ENCODE data around the gene ERMP1. TPM values are rescaled to one million over a fixed set of nuclear protein-coding genes. Genes with fewer than 3 reads are reported as not detected.

Gene ERMP1
- total RNA-seq, 1 experiment from 2014 or later = 8.1 TPM

DNA sequence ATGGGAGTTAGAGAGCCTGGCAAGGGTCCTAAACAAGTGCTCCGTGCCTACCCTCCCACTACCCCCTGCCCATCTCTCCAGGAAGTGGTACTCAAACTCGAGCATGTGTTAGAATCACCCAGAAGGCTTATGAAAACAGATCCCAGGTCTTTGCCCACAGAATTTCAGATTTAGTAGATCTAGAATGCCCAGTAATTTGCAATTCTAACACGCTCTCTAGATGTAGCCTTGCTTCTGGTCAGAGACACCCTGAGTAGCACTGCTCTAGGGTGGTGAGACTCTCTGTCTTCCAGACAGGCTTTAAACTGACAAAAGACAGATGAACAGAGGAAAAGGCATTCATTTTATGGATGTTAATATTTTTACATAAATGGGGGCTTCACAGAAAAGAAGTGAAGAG, 20.7 kb upstream of the ERMP1 start:
- DNase-seq (ENCODE audit: low read depth) = no peak

DNA sequence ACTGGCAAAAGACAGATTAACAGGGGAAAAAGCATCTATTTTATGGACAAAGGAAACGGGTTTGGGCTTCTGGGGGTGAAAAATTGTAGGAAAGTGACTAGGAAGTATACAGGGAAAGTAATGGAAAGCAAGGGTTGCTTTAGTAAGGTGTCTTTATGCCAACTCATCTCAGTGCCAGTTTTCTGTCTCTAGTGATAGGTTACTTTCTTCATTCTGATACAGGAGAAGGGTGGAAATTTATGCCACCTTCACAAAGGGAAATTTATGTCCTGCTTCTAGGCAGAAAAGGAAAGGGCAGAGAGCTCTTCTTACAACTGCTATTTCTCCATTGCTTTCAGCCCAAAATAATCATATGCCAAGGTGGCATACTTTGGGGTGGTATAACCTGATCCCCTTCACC, 20.1 kb upstream of the ERMP1 start:
- DNase-seq (ENCODE audit: low read depth) = no peak

DNA sequence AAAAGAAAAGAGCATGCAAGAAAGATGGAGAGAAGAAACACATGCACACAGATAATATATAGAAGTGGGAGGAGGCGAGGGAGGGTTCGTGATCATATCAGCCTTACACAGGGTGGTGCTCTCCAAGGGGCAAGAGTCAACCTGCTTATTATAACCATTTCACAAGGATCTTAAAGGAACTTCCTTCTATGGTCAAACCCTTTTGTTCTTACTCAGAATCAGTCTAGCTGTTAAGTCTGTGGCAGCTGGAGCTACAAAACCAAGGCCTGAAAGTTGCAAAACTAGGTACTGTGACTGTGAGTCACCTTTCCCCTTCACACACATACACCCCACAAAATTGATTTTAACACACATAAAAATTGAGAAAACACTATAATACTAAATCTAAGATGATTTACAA, 18.5 kb upstream of the ERMP1 start:
- DNase-seq (ENCODE audit: low read depth) = peak; percentile 91

DNA sequence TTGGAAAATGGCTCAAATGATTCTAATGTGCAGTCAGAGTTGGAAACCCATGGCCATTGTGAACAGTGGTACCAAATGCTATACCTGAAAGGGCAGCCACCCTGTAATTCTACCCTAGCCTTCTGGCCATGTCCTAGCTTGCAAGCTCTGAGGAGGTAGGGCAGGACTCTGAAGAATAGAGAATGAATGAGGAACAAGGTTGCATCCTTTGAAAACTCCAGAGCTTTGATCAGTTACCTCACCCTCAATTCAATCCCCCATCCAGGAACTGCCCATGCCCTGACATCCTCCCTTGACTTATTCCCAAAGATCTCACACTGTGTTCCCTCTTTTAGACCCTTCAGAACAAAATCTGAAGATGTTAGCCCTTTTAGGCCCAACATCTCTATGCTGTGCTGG, 17.8 kb upstream of the ERMP1 start:
- no peak for DNase-seq (ENCODE audit: low read depth)

DNA sequence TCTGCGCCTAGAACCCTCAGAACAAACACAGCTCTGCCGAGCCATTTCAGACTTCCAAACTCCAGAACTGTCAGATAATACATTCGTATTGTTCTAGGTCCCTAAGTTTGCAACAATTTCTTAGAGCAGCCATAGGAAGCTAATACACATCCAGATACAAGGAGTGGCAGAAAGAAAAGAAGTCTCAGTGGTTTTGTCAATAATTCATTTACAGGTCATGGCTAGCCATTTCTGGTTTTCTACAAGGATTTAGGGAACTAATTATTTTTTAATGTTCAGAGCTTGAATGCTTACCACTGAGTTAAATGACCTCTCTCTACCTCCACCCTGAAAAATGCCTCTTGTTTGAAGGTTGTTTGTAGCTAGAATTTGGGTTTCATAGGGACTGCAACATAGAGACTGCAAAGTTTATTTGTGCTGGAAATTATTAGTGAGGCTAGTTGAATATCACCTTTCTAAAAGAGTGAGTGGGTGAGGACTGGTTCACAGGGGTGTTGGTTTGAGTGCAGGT, 15.5 kb upstream of the ERMP1 start:
- no peak for DNase-seq (ENCODE audit: low read depth)

DNA sequence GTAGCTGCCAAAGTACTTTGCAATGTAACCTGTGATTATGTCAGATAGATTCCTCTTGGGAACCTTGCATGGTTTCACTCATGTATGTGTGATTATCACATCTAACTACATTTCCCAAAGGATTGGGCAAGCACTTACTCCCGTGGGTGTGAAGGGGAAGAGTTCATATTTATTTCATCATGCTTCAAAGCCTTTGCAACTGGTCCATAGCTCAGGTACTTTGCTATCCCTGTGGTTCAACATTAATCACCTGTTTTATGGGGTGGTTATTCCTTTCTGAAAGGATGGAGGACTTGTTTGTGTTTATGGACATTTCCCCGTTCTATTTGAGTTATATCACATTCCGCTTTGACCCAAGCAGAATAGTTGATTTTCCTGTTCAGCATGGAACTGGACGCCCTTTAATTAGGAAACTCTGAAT, 13.6 kb upstream of the ERMP1 start:
- peak; percentile 26 for DNase-seq (ENCODE audit: low read depth)

DNA sequence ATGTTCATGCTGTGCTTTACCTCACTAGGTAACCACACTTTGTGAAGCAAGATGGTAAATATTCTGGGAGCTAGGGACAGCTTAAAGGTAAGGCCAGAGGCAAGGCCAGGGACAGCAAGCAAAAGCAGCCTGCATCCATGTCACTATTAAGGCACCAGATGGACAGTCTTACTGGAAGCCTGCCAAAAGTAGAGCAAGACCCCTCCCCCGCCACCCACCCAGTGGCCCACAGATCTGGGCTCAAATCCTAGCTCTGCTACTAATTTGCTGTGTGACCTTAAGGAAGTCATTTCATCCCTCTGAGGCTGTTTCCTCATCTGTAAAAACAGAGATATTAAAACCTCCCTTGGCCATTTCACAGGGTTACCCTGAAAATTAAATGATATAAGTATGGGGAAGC, 13.2 kb upstream of the ERMP1 start:
- no peak for DNase-seq (ENCODE audit: low read depth)

DNA sequence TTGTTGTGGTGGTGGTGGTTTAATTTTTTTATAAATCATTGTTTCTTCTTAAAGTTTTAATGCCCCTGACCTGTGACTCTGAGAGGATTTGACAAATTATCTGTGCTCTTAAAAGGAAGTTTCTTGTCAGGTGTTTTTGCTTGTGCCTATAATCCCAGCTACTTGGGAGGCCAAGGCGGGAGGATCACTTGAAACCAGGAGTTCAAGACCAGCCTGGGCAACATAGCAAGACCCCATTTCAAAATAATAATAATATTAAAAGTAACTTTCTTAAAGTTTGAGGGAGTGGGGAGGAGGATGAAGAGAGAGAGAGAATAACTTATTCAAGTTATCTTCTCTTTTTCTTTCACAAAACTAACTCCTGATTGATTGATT, 12.2 kb upstream of the ERMP1 start:
- no peak for DNase-seq (ENCODE audit: low read depth)

DNA sequence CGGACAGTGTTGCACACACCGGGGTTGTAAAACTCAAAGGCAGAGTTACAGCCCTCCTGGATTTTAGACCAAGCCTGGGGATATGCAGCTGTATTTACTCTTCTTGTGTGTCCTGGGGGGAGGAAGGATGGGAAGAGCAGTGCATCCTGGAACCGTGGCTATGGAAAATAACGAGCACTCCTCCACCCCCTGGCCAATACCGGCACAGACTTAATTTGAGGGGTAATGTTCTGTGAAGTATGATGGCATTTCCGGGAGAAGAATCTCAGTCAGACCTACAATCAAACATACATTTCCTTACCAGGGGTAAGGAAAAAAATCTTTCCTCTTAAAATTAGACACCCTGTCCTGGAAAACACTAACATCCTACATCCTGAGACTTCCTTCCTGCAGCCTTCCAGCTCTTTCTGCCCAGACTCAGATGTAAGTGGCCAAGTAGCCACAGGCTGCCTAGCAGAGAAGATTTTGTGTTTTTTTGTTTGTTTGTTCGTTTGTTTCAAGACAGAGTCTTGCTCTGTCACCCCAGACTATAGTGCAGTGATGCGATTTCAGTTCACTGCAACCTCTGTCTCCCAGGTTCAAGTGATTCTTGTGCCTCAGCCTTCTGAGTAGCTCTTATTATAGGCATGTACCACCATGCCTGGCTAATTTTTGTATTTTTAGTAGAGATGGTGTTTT, 11.0 kb upstream of the ERMP1 start:
- DNase-seq (ENCODE audit: low read depth) = no peak

DNA sequence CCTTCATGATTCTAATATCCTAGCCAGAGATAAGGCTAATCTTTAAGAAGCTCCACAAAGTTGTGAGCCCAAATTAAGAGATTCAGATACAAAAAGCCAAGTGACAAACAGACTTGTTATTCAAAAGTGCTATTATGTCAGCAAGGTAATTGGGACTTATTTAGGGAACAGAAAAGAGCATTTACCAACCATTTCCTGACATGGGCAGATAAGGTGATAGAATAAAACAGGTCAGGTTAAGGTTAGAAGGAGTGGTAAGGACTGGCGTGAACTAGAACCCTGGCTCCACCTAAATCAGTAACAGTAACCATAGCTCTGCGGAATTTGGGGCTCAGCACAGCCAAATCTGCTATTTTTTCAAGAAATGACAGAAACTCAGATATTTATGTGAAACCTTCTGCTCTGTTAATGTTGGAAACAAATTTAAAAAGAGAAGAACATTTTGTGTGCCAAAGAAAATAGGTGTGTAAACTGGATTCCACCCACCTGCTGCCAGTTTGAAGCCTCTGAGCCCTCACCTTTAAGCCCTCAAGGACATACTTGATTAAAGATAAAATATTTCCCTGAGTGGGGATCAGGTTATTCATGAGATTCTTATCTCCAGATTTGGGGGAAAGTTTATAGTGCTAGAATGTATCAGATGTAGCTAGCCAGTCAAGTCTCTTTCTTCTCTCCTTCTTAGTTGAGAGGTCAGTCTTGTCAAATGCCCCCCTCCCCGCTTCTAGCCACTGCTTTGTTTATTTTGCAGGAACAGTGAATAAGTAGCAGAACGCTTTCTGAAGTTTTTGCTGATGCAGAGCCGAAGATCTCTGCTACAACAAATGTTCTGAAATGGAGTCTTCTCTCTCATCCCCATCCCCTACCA, 10.2 kb upstream of the ERMP1 start:
- no peak for DNase-seq (ENCODE audit: low read depth)

DNA sequence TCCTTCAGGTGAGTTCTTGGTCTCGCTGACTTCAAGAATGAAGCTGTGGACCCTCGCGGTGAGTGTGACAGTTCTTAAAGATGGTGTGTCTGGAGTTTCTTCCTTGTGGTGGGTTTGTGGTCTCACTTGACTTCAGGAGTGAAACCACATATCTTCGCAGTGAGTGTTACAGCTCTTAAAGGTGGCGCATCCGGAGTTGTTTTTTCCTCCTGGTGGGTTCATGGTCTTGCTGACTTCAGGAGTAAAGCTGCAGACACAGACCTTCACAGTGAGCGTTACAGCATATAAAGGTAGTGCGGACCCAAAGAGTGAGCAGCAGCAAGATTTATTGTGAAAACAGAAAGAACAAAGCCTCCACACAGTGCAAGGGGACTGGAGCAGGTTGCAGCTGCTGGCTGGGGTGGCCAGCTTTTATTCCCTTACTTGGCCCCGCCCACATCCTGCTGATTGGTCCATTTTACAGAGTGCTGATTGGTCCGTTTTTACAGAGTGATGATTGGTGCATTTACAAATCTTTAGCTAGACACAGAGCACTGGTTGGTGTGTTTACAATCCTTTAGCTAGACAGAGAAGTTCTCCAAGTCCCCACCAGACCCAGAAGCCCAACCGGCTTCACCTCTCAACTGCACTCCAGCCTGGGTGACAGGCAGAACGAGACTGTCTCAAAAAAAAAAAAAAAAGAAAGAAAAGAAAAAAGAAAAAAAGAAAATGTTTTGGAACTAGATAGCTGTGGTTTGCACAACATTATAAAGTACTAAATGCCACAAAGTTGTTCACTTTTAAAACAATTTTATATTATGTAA, 9.1 kb upstream of the ERMP1 start:
- no peak for DNase-seq (ENCODE audit: low read depth)

DNA sequence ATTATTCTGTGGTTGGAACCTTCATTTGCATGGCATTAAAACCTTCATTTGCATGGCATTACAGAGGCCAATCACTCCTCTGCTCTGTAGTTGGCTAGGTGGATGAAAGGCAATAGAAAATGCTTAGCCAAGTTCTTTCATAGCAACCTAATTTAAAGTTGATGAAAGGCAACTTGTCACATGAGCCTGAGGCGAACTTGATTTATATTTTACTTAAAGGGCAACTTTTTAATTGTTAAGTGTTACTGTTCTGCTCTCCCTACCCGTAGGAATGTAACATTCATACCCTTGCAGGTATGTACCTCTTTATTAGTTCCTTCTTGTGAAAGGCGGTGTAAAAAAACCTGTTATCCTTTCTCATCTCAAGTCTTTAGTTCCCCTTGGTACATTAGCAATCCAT, 7.9 kb upstream of the ERMP1 start:
- no peak for DNase-seq (ENCODE audit: low read depth)

DNA sequence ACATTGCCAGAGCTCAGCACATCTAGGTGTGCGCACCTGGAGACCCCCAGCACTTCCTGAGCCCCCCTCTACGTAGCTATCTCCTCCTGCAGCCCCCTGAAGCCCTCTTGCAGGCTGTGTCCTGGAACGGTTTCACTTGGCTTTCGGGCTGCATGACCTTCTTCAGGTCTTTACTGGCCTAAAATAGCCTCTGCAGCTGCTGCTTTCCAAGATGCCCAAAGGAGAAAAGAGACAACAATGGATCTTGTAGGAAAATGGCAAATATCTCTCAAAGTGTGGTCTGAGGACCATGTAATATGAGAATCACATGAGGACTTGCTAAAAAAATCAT, 6.6 kb upstream of the ERMP1 start:
- DNase-seq (ENCODE audit: low read depth) = peak; percentile 60

DNA sequence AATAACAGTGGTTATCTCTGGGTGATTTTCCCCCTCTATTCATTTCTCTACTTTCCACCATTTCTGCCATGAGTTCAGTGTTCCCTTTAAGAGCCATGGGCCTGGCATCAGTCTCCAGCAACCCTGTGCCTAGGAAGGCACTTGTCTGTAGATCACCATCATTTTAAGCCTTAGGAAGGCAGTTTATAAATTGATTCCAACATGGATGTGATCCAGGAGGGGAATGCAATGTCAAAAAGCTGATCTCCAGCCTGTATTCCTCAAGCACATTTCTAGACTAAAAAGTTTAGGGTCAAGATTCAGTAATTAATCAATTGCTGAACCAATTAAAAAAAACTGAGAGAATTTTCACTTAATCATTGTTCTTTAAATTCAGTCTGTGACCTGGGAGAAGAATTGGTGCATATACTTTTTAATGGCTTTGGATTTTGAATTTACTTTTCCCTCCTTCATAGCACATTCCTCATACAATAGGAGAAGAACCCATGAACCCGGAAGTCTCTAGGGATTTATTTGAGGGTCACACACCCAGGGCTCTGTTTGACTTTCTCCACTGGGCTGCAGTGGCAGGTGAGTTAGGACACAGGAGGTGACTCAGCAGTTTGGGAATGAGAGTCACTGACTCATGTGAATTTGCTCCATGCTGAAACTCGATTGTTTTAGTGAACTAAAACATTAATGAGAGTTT, 6.1 kb upstream of the ERMP1 start:
- DNase-seq (ENCODE audit: low read depth) = peak; percentile 82

DNA sequence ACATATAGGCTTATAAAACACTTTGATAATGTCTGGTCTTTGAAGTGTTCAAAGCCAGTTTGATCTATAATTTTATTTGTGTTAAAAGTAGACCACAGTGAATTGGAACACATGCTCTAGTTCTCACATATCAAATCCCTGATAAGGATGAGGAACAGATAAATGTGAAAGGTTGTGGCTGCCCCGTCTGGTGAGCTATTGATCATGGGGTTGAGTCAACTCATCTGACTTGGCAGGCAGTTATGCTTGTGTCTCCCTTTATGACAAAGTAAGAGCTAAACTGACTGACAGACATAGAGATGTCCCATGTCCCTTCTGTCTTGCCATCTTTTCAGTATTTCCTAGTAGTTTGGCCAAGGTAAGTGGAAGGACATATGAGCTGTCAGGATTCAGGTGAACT, 2.9 kb upstream of the ERMP1 start:
- DNase-seq (ENCODE audit: low read depth) = no peak

DNA sequence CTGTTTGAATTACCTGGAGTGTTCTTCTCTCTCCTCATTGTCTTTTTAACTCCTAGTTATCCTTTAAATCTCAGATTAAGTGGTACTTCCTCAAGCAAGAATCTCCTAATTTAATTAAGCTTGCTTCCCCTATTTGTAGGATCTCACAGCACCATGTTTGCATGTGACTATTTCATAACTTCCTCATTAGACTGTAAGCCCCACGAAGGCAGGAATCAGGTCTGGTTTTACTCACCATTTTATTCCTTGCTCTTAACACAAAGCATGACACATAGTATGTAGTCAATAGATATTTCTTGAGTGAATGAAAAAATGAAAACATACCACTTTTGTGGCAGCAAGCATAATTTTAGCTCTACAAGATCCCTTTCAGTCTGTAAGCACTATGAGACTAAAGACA, 1.3 kb upstream of the ERMP1 start:
- DNase-seq (ENCODE audit: low read depth) = no peak

DNA sequence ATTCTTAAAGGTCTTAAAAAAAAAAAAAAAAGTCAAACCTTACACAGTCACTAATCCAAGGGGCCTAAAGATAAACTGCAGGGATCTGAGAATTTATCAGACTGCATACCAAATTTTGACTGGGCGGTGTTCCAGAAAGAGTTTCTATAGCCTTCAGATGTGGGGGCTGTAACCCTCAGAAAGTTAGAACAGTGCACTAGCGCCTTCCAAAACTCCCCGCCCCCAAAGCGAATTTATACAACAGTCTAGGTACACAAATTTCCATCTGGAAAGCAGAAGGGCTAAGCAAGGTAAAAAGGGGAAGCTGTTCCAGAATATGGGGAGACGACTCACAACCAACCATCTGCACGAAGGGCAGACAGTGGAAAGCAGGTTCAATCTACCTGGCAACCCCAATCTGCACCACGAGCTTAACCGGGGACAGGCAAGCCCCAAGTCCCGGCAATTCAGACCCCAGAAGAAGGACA, 813 bp downstream of the ERMP1 start:
- DNase-seq (ENCODE audit: low read depth) = no peak

DNA sequence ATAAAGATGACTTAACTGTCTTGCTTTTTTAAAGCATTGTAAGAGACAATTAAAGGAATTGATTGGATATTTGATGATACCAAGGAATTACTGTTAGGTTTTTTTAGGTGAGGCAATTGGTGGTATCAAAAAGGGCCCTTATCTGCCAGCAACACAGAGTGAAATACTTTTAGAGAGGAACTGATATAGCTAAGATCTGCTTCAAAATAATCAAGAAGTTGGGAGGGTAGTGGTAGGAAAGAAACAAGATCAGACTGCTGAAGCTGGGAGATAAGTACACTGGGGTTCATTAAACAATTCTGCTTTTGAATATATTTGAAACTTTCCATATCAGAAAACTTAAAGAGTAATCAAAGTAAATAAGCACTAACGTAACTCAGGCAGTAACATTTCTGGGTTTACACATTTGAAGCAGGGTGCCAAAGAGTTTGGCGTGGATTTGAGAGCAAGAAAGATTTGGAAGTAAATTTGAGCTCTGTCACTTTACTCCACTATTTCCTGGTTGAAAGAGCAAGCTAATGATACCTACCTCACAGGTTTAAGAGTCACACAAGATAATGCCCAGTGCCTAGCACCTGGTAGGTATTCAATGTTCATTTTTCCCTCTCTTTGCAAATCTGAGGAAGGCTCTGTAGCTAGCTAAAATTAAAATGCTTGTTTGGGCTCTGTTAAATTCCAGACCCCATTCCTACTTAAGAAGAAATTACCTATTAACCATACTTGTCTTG, 6.9 kb downstream of the ERMP1 start:
- DNase-seq (ENCODE audit: low read depth) = no peak

DNA sequence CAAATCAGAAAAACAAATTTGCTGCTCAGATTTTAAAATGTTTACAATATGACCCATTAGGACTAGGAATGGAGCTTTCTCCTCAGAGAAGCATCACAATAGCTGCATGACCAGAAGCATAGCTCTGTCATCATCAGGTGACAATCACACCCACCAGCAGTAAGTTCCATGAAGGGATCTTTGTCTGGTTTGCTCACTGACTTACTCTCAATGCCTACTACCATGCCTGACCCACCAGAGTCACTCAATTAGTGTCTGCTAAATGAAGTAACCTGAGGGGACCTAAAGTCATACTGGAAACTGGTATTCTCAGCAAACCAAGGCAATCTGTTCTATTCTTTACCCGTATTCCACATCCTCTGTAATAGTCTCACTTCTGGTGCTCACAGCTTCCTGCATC, 7.7 kb downstream of the ERMP1 start:
- DNase-seq (ENCODE audit: low read depth) = no peak

DNA sequence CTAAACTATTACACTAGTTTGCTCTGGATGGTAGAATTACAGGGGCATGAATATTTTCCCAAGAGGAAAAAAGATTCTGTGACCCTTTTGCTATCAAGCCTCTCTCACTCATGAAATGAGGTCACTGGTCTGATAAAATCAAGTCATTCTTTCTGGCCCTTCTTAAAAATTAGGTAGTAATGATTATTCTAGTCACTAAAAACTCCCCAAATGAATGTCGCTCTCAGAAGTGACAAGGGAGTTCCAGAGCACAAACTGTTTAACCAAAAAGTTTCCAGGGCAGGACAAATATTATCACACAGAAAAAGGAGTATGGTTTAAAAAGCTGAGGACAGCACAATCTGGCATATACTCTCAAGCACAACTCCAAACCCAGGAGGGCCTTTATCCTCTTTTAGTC, 12.5 kb downstream of the ERMP1 start:
- no peak for DNase-seq (ENCODE audit: low read depth)

DNA sequence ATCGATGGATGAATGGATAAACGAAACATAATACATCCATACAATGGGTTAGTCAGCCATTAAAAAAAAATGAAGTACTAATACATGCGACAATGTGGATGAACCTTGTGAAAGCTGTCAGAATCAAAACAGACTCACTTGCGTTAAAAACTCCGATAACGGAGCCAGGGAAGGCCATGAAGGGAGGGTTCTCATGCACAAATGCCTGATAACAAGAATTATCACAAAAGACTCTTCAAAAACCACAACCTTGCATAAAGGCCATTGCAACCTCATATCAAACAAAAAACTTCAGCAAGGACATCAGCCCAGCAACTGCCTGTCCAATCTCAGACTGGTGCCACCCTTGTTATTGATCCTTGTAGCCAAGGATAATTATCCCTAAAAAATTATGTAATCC, 13.7 kb downstream of the ERMP1 start:
- DNase-seq (ENCODE audit: low read depth) = no peak

Data from LHCN-M2 (cell line).